Omental fat pad (tissue), 4 donors: ENCODE data around the gene ATP1B3. TPM values are rescaled to one million over a fixed set of nuclear protein-coding genes. Genes with fewer than 3 reads are reported as not detected.

Experiments
- ATAC-seq: fragments of 150-250 bp; one replicate; pipeline ENCODE4 v1.9.1; 2016; ENCODE audit warnings: mild to moderate bottlenecking, moderate library complexity; ENCODE audit not compliant: low FRiP score
- DNase-seq: peaks from one replicate; pipeline ENCODE4 v3.0.0-alpha.2; 2019; ENCODE audit warnings: low spot score
- CTCF ChIP-seq, 3 donors: fragments of 450-650 bp; IDR thresholded peaks; one replicate each; pipeline ENCODE4 v1.5.1; 2016 to 2017; ENCODE audit warnings: antibody characterized with exemption in 3 of 3, mild to moderate bottlenecking in 3 of 3, moderate library complexity in 2 of 3
- total RNA-seq, 4 donors: library from RNA; depleted of rRNA; stranded (reverse); fragments of >200 nt; gene quantifications; one replicate each; pipeline ENCODE4 v1.1.0, GENCODE V29; 2016

ATP1B3 gene
- total RNA-seq, 4 donors from 2014 or later = 70.8 to 487 (median 228) TPM

GRCh38 chr3:141851411-141851810, 25.0 kb upstream of the ATP1B3 start:
- DNase-seq (no peak), ATAC-seq (peak; percentile 44)
- no peak for TF ChIP-seq CTCF (IDR thresholded peaks at IDR 0.05)

- peak; percentile 41 for ATAC-seq
- no peak for DNase-seq
- no peak for TF ChIP-seq CTCF (IDR thresholded peaks at IDR 0.05)
Measured at GRCh38 chr3:141853081-141853601, 23.3 kb upstream of the ATP1B3 start.

- no peak for TF ChIP-seq CTCF (IDR thresholded peaks at IDR 0.05)
- peak; percentile 23 for ATAC-seq
- no peak for DNase-seq
Measured at GRCh38 chr3:141853629-141854168, 22.7 kb upstream of the ATP1B3 start.

- ATAC-seq = no peak
- no peak for TF ChIP-seq CTCF (IDR thresholded peaks at IDR 0.05)
Measured at GRCh38 chr3:141854599-141854998, 21.8 kb upstream of the ATP1B3 start.

GRCh38 chr3:141858312-141858711, 18.1 kb upstream of the ATP1B3 start:
- no peak for TF ChIP-seq CTCF (IDR thresholded peaks at IDR 0.05)
- ATAC-seq (no peak), DNase-seq (no peak)

More at GRCh38 chr3:141854599-141854998, 21.8 kb upstream of the ATP1B3 start:
- no peak for DNase-seq

- DNase-seq = no peak
- no peak for TF ChIP-seq CTCF (IDR thresholded peaks at IDR 0.05)
- ATAC-seq = no peak
Measured at GRCh38 chr3:141859651-141860050, 16.8 kb upstream of the ATP1B3 start.

GRCh38 chr3:141860086-141860669, 16.3 kb upstream of the ATP1B3 start:
- ATAC-seq (no peak), DNase-seq (no peak)
- TF ChIP-seq CTCF (IDR thresholded peaks at IDR 0.05) = no peak
